T-helper 2 cell (primary cell): ENCODE measurements around the gene GPR37.

Experiments used
- DNase-seq, 5 experiments: peaks; one replicate each; pipeline versions ENCODE4 v3.0.0 to v3.0.0-alpha.2; 2012 to 2022

Gene GPR37

DNA sequence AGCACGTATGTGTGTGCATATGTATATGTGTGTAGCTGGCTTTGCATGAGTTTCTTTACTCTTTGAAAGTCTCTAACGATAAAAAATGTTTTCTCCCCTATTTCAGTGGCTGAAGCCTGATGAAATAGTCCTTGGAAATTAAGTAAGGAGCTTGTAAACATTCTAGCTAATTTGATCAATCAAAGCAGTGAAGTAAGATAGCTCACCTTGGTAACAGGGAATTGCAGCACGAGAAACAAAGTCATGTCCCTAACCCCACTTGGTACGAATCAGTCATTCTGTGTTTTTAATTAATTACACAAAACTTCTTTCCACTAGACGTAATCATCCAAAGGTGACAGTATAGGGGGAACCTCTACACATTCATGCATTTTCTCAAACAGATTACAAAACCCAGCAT is 41.5 kb downstream of the GPR37 start:
- DNase-seq = no peak

DNA sequence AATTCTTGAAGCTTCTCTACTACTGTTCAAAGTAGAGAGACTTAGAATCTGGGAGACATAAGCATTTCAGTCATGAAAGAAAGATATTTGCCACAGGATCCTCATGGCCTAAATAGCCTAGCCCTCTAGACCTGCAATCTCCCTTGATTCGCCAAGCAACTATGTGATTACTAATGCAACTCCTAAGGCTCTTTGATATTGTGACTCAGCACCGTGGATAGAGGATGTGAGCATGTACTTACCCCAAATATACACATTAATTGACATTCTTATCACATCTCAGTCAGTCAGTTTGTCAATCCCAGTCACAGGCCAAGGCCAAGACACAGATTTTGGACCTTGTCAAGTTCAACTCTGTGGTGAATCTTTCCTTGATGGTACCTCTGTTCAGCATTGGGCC is 42.6 kb downstream of the GPR37 start:
- DNase-seq = no peak

DNA sequence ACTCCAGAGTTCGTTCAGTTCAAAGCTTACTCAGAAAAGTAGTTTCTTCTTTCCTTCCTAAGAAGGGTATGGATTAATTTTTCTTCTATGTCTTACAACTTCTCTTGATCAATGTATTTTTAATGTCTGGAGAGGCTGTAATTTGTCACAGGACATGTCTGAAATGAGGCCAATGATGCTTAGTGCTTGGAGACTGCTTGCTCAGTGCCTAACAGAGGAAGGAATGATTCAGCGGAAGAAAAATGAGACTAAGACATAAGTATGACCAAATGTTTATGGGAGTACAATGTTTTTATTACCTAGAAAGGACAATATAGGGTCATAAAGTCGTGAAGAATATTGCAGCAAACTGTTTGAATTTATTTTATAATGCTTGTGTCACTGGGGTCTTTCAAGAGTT is 43.3 kb downstream of the GPR37 start:
- DNase-seq = no peak

DNA sequence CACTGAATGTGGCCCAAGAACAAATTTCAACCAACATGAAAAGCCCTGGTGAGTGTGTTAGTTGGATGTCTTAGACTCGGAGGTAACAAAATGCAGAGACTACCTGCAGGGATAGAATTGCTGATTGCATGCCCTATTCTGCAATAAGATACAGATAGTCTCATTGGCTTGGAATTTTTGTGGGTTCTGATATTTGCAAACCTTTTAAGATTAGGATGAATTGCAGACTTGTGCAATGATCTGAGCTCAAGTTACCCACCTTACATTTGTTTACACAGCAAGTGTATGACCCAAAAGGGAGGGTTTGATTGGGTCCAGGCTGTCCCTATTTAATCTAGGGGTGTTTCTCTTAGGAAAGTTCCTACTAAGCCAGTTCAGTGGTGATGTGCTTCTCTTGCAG is 45.4 kb downstream of the GPR37 start:
- DNase-seq = no peak

DNA sequence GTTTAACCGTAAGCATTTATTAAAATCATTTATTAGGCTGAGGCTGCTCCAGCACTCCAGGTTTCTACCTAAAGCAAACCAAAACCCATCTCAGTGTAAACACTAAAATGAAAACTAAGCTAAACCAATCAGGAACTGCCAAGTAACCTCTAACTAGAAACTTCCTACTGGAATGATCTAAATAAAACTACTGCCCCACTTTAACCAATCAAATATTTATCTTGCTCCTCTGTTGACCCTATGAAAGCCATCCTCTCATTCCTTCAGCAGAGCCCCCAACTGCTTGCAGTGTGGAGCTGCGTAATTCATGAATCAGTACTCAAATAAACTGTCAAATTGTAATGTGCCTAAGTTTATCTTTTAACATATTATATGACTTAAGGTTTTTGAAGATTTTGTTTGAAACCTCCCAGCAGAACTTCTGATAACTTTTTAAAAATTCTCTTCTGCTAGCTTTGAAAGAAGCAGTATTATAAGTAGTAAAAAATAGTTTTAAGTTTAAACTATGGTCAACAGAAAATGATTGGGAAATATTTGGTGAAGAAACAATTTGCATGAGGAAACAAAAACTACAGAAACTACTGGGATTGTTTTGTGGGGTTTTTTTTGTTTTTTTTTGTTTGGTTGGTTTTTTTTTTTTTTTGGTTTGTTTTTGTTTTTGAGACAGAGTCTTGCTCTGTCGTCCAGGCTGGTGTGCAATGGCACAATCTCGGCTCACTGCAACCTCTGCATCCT is 47.4 kb downstream of the GPR37 start:
- no peak for DNase-seq

GRCh38 chr7:124716894-124717293 is 48.7 kb downstream of the GPR37 start:
- DNase-seq = no peak

- no peak for DNase-seq
Observed at GRCh38 chr7:124713086-124713485, 52.5 kb downstream of the GPR37 start.

DNA sequence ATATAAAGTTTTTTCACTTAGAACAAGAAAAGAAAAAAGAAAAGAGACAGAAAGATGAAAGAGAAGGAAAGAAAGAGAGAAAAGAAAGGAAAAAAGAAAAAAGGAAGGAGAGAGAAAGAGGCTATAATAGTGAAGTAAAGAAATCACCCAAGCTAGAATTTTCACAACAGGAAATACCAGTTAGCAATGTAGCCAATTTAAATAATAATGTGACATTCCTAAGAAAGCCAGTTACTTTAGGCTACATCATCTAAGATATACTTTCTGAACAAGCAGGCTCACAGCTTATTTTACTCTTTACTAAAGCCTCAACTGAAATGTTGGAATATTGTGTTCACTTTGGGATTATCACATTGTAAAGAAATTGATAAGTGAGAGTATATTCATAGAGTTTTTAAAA is 53.6 kb downstream of the GPR37 start:
- no peak for DNase-seq

DNA sequence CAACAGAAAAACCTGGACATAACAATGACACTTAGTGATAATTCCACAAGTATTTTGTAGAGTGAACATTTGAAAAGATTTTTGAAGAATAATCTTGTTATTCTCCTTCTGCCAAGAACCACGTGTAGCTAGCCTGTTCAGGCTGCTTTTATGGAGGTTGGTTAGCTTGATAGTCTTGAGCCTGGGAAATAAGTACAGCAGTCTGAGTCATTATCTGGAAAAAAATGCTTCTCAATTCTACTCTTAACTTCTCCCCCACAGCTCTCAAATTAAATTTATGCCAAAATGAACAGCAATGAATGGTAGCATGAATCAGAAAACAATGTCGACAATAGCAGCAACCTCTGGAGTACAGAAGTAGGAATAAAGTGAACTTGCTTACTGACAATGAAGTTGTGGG is 63.2 kb downstream of the GPR37 start:
- DNase-seq = no peak

GRCh38 chr7:124701955-124702354 is 63.6 kb downstream of the GPR37 start:
- DNase-seq = no peak

DNA sequence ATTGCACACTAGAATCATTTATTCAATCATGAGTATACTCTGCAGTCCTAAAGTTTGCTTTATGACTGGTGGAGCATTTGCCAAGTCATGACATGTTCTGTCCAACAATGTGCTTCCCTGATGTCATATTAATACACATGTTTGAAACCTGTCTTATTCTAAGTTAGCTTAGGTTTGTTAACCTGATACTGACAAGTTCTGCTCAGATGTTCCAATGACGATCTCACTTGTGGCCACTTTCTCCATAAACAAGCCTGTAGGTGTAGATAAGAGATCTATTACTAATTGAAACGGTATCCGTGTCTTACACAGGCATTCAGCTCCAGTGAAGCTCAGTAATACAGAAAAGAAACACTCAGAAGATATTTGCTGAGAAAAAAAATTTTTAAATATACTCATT is 64.9 kb downstream of the GPR37 start:
- no peak for DNase-seq

- no peak for DNase-seq
Observed at GRCh38 chr7:124698964-124699363, 66.6 kb downstream of the GPR37 start.

- no peak for DNase-seq
Observed at GRCh38 chr7:124697746-124698145, 67.8 kb downstream of the GPR37 start.
